Kasumi-1 (cell line): ENCODE data around the gene FKBP8.

Experiments used
- DNase-seq, 2 experiments: peaks; one replicate each; lab custom pipeline; 2025; lab: John Stamatoyannopoulos, UW

FKBP8 gene

GRCh38 chr19:18483119-18483890 is 60.1 kb downstream of the FKBP8 start:
- DNase-seq: no peak
